CD1c-positive myeloid dendritic cell (primary cell): ENCODE results near the gene CYTH3.
"Not testable (repeated sequence)": the region's sequence is repeated elsewhere in the genome, so short reads cannot be mapped to it uniquely, and the experiment has no call there.

Experiments
- DNase-seq: peaks from one replicate; pipeline ENCODE4 v3.0.0-alpha.2; 2016; ENCODE audit errors: extremely low spot score

The CYTH3 gene

GRCh38 chr7:6232534-6232933, 39.9 kb downstream of the CYTH3 start:
- DNase-seq = peak; percentile 82

- peak; percentile 22 for DNase-seq
These were observed 40.3 kb downstream of the CYTH3 start for GRCh38 chr7:6232116-6232515.

GRCh38 chr7:6231184-6231583, 41.2 kb downstream of the CYTH3 start:
- no peak for DNase-seq

GRCh38 chr7:6229284-6229683, 43.1 kb downstream of the CYTH3 start:
- not testable (repeated sequence) for DNase-seq

GRCh38 chr7:6228361-6229229, 43.8 kb downstream of the CYTH3 start:
- DNase-seq = peak; percentile 62

- no peak for DNase-seq
These were observed 45.1 kb downstream of the CYTH3 start for GRCh38 chr7:6227294-6227846.

- DNase-seq = peak; percentile 22
These were observed 46.1 kb downstream of the CYTH3 start for GRCh38 chr7:6226194-6226799.

- not testable (repeated sequence) for DNase-seq
These were observed 49.0 kb downstream of the CYTH3 start for GRCh38 chr7:6223411-6223810.

GRCh38 chr7:6223010-6223409, 49.4 kb downstream of the CYTH3 start:
- DNase-seq = not testable (repeated sequence)

- peak; percentile 87 for DNase-seq
These were observed 50.8 kb downstream of the CYTH3 start for GRCh38 chr7:6221340-6222319.

- peak; percentile 55 for DNase-seq
These were observed 54.1 kb downstream of the CYTH3 start for GRCh38 chr7:6218329-6218728.

GRCh38 chr7:6212008-6212407, 60.4 kb downstream of the CYTH3 start:
- DNase-seq = no peak

- no peak for DNase-seq
These were observed 61.6 kb downstream of the CYTH3 start for GRCh38 chr7:6210621-6211372.

GRCh38 chr7:6209340-6209739, 63.1 kb downstream of the CYTH3 start:
- no peak for DNase-seq

- no peak for DNase-seq
These were observed 63.7 kb downstream of the CYTH3 start for GRCh38 chr7:6208573-6209328.

GRCh38 chr7:6205971-6206660, 66.3 kb downstream of the CYTH3 start:
- DNase-seq = no peak

GRCh38 chr7:6203381-6203780, 69.0 kb downstream of the CYTH3 start:
- DNase-seq = no peak

GRCh38 chr7:6202117-6202516, 70.3 kb downstream of the CYTH3 start:
- DNase-seq = no peak

GRCh38 chr7:6200971-6201370, 71.5 kb downstream of the CYTH3 start:
- no peak for DNase-seq
